H1 (cell line): ENCODE measurements around the gene RGN. TPM values are rescaled to one million over a fixed set of nuclear protein-coding genes. Genes with fewer than 3 reads are reported as not detected.

Source experiments
- CTCF ChIA-PET: fragments of 300-600 bp; sonication (Branson Sonifier 250); formaldehyde crosslinking; loops from one replicate; lab custom pipeline; 2021; ENCODE audit not compliant: partially characterized antibody; lab: Charles Lee
- POLR2A ChIA-PET: fragments of 300-600 bp; sonication (Branson Sonifier 250); formaldehyde crosslinking; loops from one replicate; lab custom pipeline; 2021; ENCODE audit warnings: inconsistent platforms; ENCODE audit not compliant: partially characterized antibody; lab: Charles Lee
- DNase-seq, 2 experiments: peaks; one replicate each; pipeline versions ENCODE4 v3.0.0 to v3.0.0-alpha.2; 2010 to 2022; ENCODE audit warnings: low spot score in 2 of 2, low read depth in 1 of 2, mixed read lengths in 1 of 2
- FAIRE-seq: peaks from 2 replicates; lab custom pipeline; 2011; peaks lifted over from hg19 to GRCh38; lab: Jason Lieb, UNC
- H2AFZ ChIP-seq: 2 replicates; pipeline ENCODE4 v1.8.1; 2012; ENCODE audit warnings: low read length, inconsistent platforms
- H2AK5ac ChIP-seq: 2 replicates; pipeline ENCODE4 v1.6.1; 2013; ENCODE audit warnings: low read depth, low read length
- H2BK120ac ChIP-seq: replicated peaks from 2 replicates; pipeline ENCODE3; 2013; ENCODE audit warnings: low read depth, low read length, inconsistent platforms
- H2BK12ac ChIP-seq: 2 replicates; pipeline ENCODE4 v1.6.1; 2013; ENCODE audit warnings: low read depth, low read length
- H2BK15ac ChIP-seq: 2 replicates; pipeline ENCODE4 v1.6.1; 2013; ENCODE audit warnings: low read length
- H2BK20ac ChIP-seq: 2 replicates; pipeline ENCODE4 v1.6.1; 2013; ENCODE audit warnings: low read length
- H2BK5ac ChIP-seq: 2 replicates; pipeline ENCODE4 v1.6.1; 2013; ENCODE audit warnings: low read depth, low read length
- H3K14ac ChIP-seq: 2 replicates; pipeline ENCODE4 v1.6.1; 2013; ENCODE audit warnings: inconsistent platforms; ENCODE audit not compliant: insufficient read length
- H3K18ac ChIP-seq: 2 replicates; pipeline ENCODE4 v1.6.1; 2013; ENCODE audit warnings: low read length; ENCODE audit errors: extremely low read depth
- H3K23ac ChIP-seq: 2 replicates; pipeline ENCODE4 v1.6.1; 2013; ENCODE audit warnings: inconsistent platforms; ENCODE audit not compliant: insufficient read length
- H3K23me2 ChIP-seq: 2 replicates; pipeline ENCODE4 v1.6.1; 2013; ENCODE audit warnings: low read depth, low read length
- H3K27ac ChIP-seq: 2 replicates; pipeline ENCODE4 v1.6.1; 2011; ENCODE audit warnings: low read depth, low read length, inconsistent platforms
- H3K27me3 ChIP-seq, 4 experiments: replicated peaks in 1 of 4; 1 replicate in 1 of 4; 2 replicates in 3 of 4; pipeline versions ENCODE4 v1.6.1 to v1.8.1; 2011 to 2013; ENCODE audit warnings: low read length in 3 of 4, mild to moderate bottlenecking in 3 of 4, inconsistent platforms in 2 of 4, mixed read lengths in 2 of 4, moderate library complexity in 1 of 4; ENCODE audit not compliant: control insufficient read depth in 3 of 4, insufficient read depth in 3 of 4; ENCODE audit errors: extremely low read depth in 1 of 4
- H3K36me3 ChIP-seq, 4 experiments: 2 replicates each; pipeline versions ENCODE4 v1.6.1 to v1.8.1; 2011 to 2013; ENCODE audit warnings: mild to moderate bottlenecking in 4 of 4, low read length in 3 of 4, moderate library complexity in 2 of 4, control low read depth in 1 of 4, inconsistent platforms in 1 of 4; ENCODE audit not compliant: insufficient read depth in 4 of 4, control insufficient read depth in 2 of 4
- H3K4ac ChIP-seq: replicated peaks from 2 replicates; pipeline ENCODE3; 2013; ENCODE audit warnings: low read length, low read depth, mixed read lengths, inconsistent platforms; ENCODE audit not compliant: insufficient read length
- H3K4me1 ChIP-seq, 4 experiments: replicated peaks in 1 of 4; 1 replicate in 1 of 4; 2 replicates in 3 of 4; pipeline versions ENCODE4 v1.6.1 to v1.8.1; 2011 to 2013; ENCODE audit warnings: low read length in 3 of 4, inconsistent platforms in 2 of 4, mixed read lengths in 1 of 4; ENCODE audit not compliant: insufficient read depth in 4 of 4, control insufficient read depth in 3 of 4
- H3K4me2 ChIP-seq, 2 experiments: 2 replicates each; pipeline versions ENCODE4 v1.6.1 to v1.8.1; 2011 to 2013; ENCODE audit warnings: low read depth in 2 of 2, low read length in 2 of 2, control low read depth in 1 of 2, inconsistent platforms in 1 of 2, mild to moderate bottlenecking in 1 of 2; ENCODE audit not compliant: insufficient read depth in 1 of 2
- H3K4me3 ChIP-seq, 4 experiments: fragments of 200-600, 300-600 bp in 1 of 4; sonication (generic), shearing (Covaris generic), sonication (Bioruptor Twin) in 1 of 4; 2 replicates each; pipeline versions ENCODE4 v1.5.1 to v1.8.1; 2011 to 2016; ENCODE audit warnings: low read length in 4 of 4, low read depth in 3 of 4, control low read depth in 2 of 4, inconsistent platforms in 2 of 4, mild to moderate bottlenecking in 2 of 4, mixed read lengths in 1 of 4, moderate library complexity in 1 of 4; ENCODE audit not compliant: insufficient read depth in 2 of 4; ENCODE audit errors: extremely low read depth in 1 of 4
- H3K56ac ChIP-seq: replicated peaks from 2 replicates; pipeline ENCODE3; 2013; ENCODE audit warnings: low read depth, mild to moderate bottlenecking, mixed read lengths, low read length, inconsistent platforms; ENCODE audit not compliant: insufficient read length
- H3K79me1 ChIP-seq: 2 replicates; pipeline ENCODE4 v1.6.1; 2013; ENCODE audit warnings: low read depth, low read length, control low read depth
- H3K79me2 ChIP-seq, 2 experiments: 2 replicates each; pipeline versions ENCODE4 v1.6.1 to v1.8.1; 2012 to 2013; ENCODE audit warnings: low read length in 2 of 2, mild to moderate bottlenecking in 2 of 2, inconsistent platforms in 1 of 2; ENCODE audit not compliant: insufficient read depth in 2 of 2, control insufficient read depth in 1 of 2
- H3K9ac ChIP-seq, 4 experiments: replicated peaks in 1 of 4; 1 replicate in 1 of 4; 2 replicates in 3 of 4; pipeline versions ENCODE4 v1.6.1 to v1.8.1; 2011 to 2013; ENCODE audit warnings: low read depth in 3 of 4, low read length in 3 of 4, control low read depth in 2 of 4, mild to moderate bottlenecking in 2 of 4, moderate library complexity in 2 of 4, inconsistent platforms in 1 of 4; ENCODE audit errors: extremely low read depth in 1 of 4
- H3K9me3 ChIP-seq, 2 experiments: 2 replicates each; pipeline versions ENCODE4 v1.6.1 to v1.8.1; 2012 to 2013; ENCODE audit warnings: mild to moderate bottlenecking in 2 of 2, moderate library complexity in 2 of 2, control low read depth in 1 of 2, inconsistent platforms in 1 of 2, low read depth in 1 of 2, low read length in 1 of 2, mixed read lengths in 1 of 2; ENCODE audit not compliant: insufficient read depth in 2 of 2
- H4K20me1 ChIP-seq, 2 experiments: replicated peaks in 1 of 2; 2 replicates each; pipeline versions ENCODE3 to v1.8.1; 2011 to 2013; ENCODE audit warnings: inconsistent platforms in 2 of 2, low read length in 2 of 2, mild to moderate bottlenecking in 1 of 2; ENCODE audit not compliant: insufficient read depth in 2 of 2, control insufficient read depth in 1 of 2
- H4K5ac ChIP-seq: 2 replicates; pipeline ENCODE4 v1.6.1; 2013; ENCODE audit warnings: low read length, low read depth, mixed read lengths, inconsistent platforms; ENCODE audit not compliant: insufficient read length
- H4K8ac ChIP-seq: 2 replicates; pipeline ENCODE4 v1.8.0; 2013; ENCODE audit warnings: mild to moderate bottlenecking, moderate library complexity, low read length, inconsistent platforms; ENCODE audit not compliant: insufficient read depth; ENCODE audit errors: extremely low read depth
- H4K91ac ChIP-seq: replicated peaks from 2 replicates; pipeline ENCODE3; 2013; ENCODE audit warnings: low read length, mixed read lengths, inconsistent platforms; ENCODE audit not compliant: insufficient read length
- ATF2 ChIP-seq: IDR thresholded peaks from 2 replicates; pipeline ENCODE4 v1.6.1; 2012; ENCODE audit warnings: low read length, inconsistent platforms
- BRCA1 ChIP-seq: IDR thresholded peaks from 2 replicates; pipeline ENCODE4 v1.6.1; 2012; ENCODE audit warnings: low read depth, low read length, improper control_type of control experiment
- CBX5 ChIP-seq: fragments of 300-800, 300-1000 bp; sonication (generic); IDR thresholded peaks from 2 replicates; pipeline ENCODE4 v1.7.1; 2016; ENCODE audit warnings: antibody characterized with exemption, low read length, low read depth
- EP300 ChIP-seq, 2 experiments: IDR thresholded peaks; 1 replicate in 1 of 2; 2 replicates in 1 of 2; pipeline ENCODE4 v1.6.1; 2011 to 2012; ENCODE audit warnings: low read depth in 2 of 2, low read length in 2 of 2, mild to moderate bottlenecking in 2 of 2, borderline replicate concordance in 1 of 2, inconsistent platforms in 1 of 2, moderate library complexity in 1 of 2
- FOSL1 ChIP-seq: IDR thresholded peaks from 2 replicates; pipeline ENCODE4 v1.6.1; 2011; ENCODE audit warnings: mild to moderate bottlenecking, low read depth, low read length, moderate library complexity; ENCODE audit not compliant: insufficient read depth
- HDAC2 ChIP-seq, 2 experiments: fragments of 300-600 bp in 1 of 2; sonication (generic) in 1 of 2; IDR thresholded peaks; 2 replicates each; pipeline ENCODE4 v1.6.1; 2011 to 2012; ENCODE audit warnings: low read depth in 2 of 2, low read length in 2 of 2, mild to moderate bottlenecking in 2 of 2, moderate library complexity in 2 of 2, borderline replicate concordance in 1 of 2, inconsistent platforms in 1 of 2
- POLR2A ChIP-seq, 2 experiments: IDR thresholded peaks; 1 replicate in 1 of 2; 2 replicates in 1 of 2; pipeline ENCODE4 v1.6.1; 2011; ENCODE audit warnings: low read depth in 2 of 2, low read length in 2 of 2, mild to moderate bottlenecking in 2 of 2; ENCODE audit errors: control extremely low read depth in 1 of 2
- RAD21 ChIP-seq, 2 experiments: IDR thresholded peaks in 1 of 2; conservative IDR thresholded peaks in 1 of 2; 2 replicates each; pipeline ENCODE4 v1.6.1; 2011; ENCODE audit warnings: low read depth in 2 of 2, low read length in 2 of 2, improper control_type of control experiment in 1 of 2, inconsistent platforms in 1 of 2, mild to moderate bottlenecking in 1 of 2, moderate library complexity in 1 of 2
- TAF7 ChIP-seq: optimal IDR thresholded peaks from 2 replicates; pipeline ENCODE3; 2011; ENCODE audit warnings: low read depth, mild to moderate bottlenecking, inconsistent platforms, low read length, moderate library complexity, borderline replicate concordance
- TBP ChIP-seq: IDR thresholded peaks from 2 replicates; pipeline ENCODE4 v1.6.1; 2011; ENCODE audit warnings: low read depth, low read length, improper control_type of control experiment
- WGBS, 2 experiments: shearing (Covaris generic) in 1 of 2; methylation state at CpG; one replicate each; pipeline versions ENCODE4 v1.1.6 to v1.1.7; 2013 to 2015; ENCODE audit warnings: low lambda C conversion rate in 2 of 2, mixed read lengths in 2 of 2, inconsistent platforms in 1 of 2, low coverage in 1 of 2, missing lambda C conversion rate in 1 of 2; ENCODE audit not compliant: insufficient replicate concordance in 2 of 2, insufficient coverage in 1 of 2, insufficient read length in 1 of 2; ENCODE audit errors: extremely low coverage in 1 of 2, missing lambda C conversion rate in 1 of 2; 5-methylcytosine and 5-hydroxymethylcytosine counted together
- polyA plus RNA-seq, 7 experiments: library from polyadenylated mRNA; depleted of rRNA in 3 of 7; stranded (reverse) in 5 of 7; unstranded in 2 of 7; fragments of >200 nt in 5 of 7; fragments of 200-250 nt in 2 of 7; gene quantifications; 1 replicate in 5 of 7; 2 replicates in 1 of 7; 4 replicates in 1 of 7; pipeline versions ENCODE4 v1.2.1 to v1.2.3, GENCODE V29; 2011 to 2013; ENCODE audit warnings: missing spikeins in 2 of 7, mixed read lengths in 2 of 7
- total RNA-seq: library from RNA; stranded (reverse); fragmentation: NEBNext Ultra II Directional; extraction: Animal tissue kit (Norgen Biotek cat#: 25700); gene quantifications from 2 replicates; pipeline ENCODE4 v1.2.1, GENCODE V29; 2021

Gene RGN
- total and polyA plus RNA-seq, 2 of the 8 experiments (the other 6 are each of a cell fraction or from before 2014, with no cell fraction given) = 0.32 to 3.1 TPM

- WGBS, 2 experiments = 74% methylated on average over 2 of the region's 2 CpGs; no CpG with 5 or more reads in 1 of the 2 experiments
- Histone ChIP-seq H2BK5ac (no peak overlapping the region), H3K23me2 (no peaks in the 10 kb centered on the region), H3K4me2 (no peak overlapping the region), H3K79me1 (no peaks in the 10 kb centered on the region), H3K14ac (no peak overlapping the region), H2BK12ac (no peak overlapping the region), H3K27me3 (no peaks in the 10 kb centered on the region), H3K4me3 (no peak overlapping the region), H3K36me3 (peaks cover 0 to 2% (median under 1%) of the 10 kb centered on the region in 4 experiments; a peak in 4 of 8 replicates), H2AK5ac (no peak overlapping the region), H3K4ac (no peak overlapping the region), H3K4me1 (no peaks in the 10 kb centered on the region), H4K20me1 (no peaks in the 10 kb centered on the region), H3K79me2 (no peaks in the 10 kb centered on the region), H3K9ac (no peak overlapping the region), H3K56ac (no peak overlapping the region), H3K27ac (no peak overlapping the region), H2BK20ac (no peak overlapping the region), H3K9me3 (no peaks in the 10 kb centered on the region), H2BK120ac (no peak overlapping the region), H4K8ac (no peak overlapping the region), H2BK15ac (no peak overlapping the region), H3K23ac (no peak overlapping the region), H2AFZ (no peak overlapping the region), H4K91ac (no peak overlapping the region), H3K18ac (no peak overlapping the region), H4K5ac (no peak overlapping the region)
- no peak for DNase-seq
- ChIA-PET POLR2A (no interaction called here), CTCF (no interaction called here)
- FAIRE-seq = no peak
- TF ChIP-seq TAF7 = no peak
- TF ChIP-seq HDAC2 (IDR thresholded peaks at IDR 0.05; ENCODE audit: borderline replicate concordance in 1 of 2, low read depth in 2 of 2, low read length in 2 of 2) = no peak
- no peak for TF ChIP-seq FOSL1
- no peak for TF ChIP-seq POLR2A (IDR thresholded peaks at IDR 0.05; ENCODE audit: control extremely low read depth in 1 of 2, low read depth in 2 of 2, low read length in 2 of 2)
- no peak for TF ChIP-seq EP300 (IDR thresholded peaks at IDR 0.05; ENCODE audit: borderline replicate concordance in 1 of 2, low read depth in 2 of 2, low read length in 2 of 2)
- no peak for TF ChIP-seq TBP
- no peak for TF ChIP-seq ATF2
- no peak for TF ChIP-seq BRCA1
- no peak for TF ChIP-seq CBX5
- TF ChIP-seq RAD21 (IDR thresholded peaks at IDR 0.05 in 1 of 2, conservative IDR thresholded peaks at IDR 0.05 in 1 of 2; ENCODE audit: low read depth in 2 of 2, low read length in 2 of 2) = no peak
Observed at GRCh38 chrX:47061238-47061919, 16.9 kb upstream of the RGN start.
